Stimulated activated naive CD4-positive, alpha-beta T cell (primary cell): ENCODE measurements around the gene PLXNA4.
"Not testable (repeated sequence)": the region's sequence is repeated elsewhere in the genome, so short reads cannot be mapped to it uniquely, and the experiment has no call there.

Experiments
- DNase-seq, 6 experiments: peaks; one replicate each; lab custom pipeline; 2025; lab: John Stamatoyannopoulos, UW

Gene PLXNA4

GRCh38 chr7:132178402-132179079, 397.7 kb downstream of the PLXNA4 start:
- DNase-seq: not testable (repeated sequence)

GRCh38 chr7:132177708-132178401, 398.4 kb downstream of the PLXNA4 start:
- DNase-seq: no peak

- no peak for DNase-seq
Measured at GRCh38 chr7:132176719-132177118, 399.6 kb downstream of the PLXNA4 start.

GRCh38 chr7:132171130-132171576, 405.1 kb downstream of the PLXNA4 start:
- DNase-seq: no peak

- DNase-seq: no peak
Measured at GRCh38 chr7:132169730-132170129, 406.5 kb downstream of the PLXNA4 start.

- DNase-seq: no peak
Measured at GRCh38 chr7:132168239-132168638, 408.0 kb downstream of the PLXNA4 start.

GRCh38 chr7:132165695-132166094, 410.6 kb downstream of the PLXNA4 start:
- DNase-seq: not testable (repeated sequence)

- no peak for DNase-seq
Measured at GRCh38 chr7:132164558-132165125, 411.6 kb downstream of the PLXNA4 start.

GRCh38 chr7:132162556-132163144, 413.6 kb downstream of the PLXNA4 start:
- DNase-seq: no peak

GRCh38 chr7:132161976-132162375, 414.3 kb downstream of the PLXNA4 start:
- DNase-seq: no peak

- DNase-seq: no peak
Measured at GRCh38 chr7:132161533-132161915, 414.7 kb downstream of the PLXNA4 start.

GRCh38 chr7:132160611-132161532, 415.4 kb downstream of the PLXNA4 start:
- DNase-seq: no peak

- no peak for DNase-seq
Measured at GRCh38 chr7:132158841-132159240, 417.4 kb downstream of the PLXNA4 start.

- no peak for DNase-seq
Measured at GRCh38 chr7:132158166-132158565, 418.1 kb downstream of the PLXNA4 start.

GRCh38 chr7:132155715-132156114, 420.6 kb downstream of the PLXNA4 start:
- no peak for DNase-seq

GRCh38 chr7:132154695-132155471, 421.4 kb downstream of the PLXNA4 start:
- no peak for DNase-seq

GRCh38 chr7:132154248-132154647, 422.0 kb downstream of the PLXNA4 start:
- no peak for DNase-seq

- no peak for DNase-seq
Measured at GRCh38 chr7:132152131-132152889, 424.0 kb downstream of the PLXNA4 start.

GRCh38 chr7:132150711-132151110, 425.6 kb downstream of the PLXNA4 start:
- DNase-seq: no peak
